HG02571 (cell line): ENCODE data around the gene CPNE5.

Experiments
- ATAC-seq: cut with Tn5 transposase; IDR thresholded peaks from one replicate; pipeline ENCODE4 v1.9.1; 2021; ENCODE audit warnings: mild to moderate bottlenecking, moderate library complexity; ENCODE audit not compliant: unreplicated experiment

The CPNE5 gene

DNA sequence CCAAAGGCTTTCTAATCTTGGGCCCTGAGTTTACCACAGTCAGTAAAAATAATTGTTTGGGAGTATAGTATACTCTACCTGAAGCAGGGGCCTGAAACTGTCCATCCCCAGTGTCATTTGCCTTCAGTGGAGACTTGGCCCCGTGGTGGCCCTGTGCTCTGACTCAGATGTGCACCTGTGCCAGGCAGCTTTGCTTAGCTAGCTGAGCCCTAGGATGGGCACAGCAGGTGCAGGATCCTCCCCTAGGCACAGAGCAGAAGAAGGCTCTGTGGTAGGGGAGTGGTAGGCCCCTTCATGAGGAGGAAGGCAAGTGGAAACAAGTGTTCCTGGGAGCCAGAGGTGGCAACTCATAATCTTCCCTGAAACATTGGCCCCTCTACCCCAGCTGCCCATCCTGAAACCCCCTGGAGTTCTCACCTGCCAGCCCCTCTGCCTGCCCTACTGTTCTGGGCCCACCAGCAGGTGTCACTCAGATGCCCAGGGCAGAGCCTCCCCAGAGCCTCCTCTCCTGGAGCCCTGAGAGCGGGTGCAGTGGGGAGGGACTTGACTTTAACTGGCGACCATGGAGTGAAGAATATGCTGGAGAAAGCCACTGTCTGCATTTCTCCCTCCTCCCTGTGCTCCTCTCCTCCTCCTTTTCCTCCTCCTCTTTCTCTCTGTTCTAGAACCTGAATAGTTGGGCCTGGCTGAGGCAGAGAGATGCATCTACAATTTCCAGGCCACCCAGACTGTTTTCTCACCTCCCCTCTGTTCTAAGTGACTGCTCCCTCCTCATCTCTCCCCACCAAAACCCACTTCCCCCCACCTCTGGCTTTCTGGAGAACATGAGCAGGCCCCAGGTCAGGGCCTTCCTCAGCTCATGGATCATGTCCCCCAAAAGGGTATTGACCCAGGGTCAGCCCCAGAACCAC, 2.9 kb downstream of the CPNE5 start:
- no peak for ATAC-seq

DNA sequence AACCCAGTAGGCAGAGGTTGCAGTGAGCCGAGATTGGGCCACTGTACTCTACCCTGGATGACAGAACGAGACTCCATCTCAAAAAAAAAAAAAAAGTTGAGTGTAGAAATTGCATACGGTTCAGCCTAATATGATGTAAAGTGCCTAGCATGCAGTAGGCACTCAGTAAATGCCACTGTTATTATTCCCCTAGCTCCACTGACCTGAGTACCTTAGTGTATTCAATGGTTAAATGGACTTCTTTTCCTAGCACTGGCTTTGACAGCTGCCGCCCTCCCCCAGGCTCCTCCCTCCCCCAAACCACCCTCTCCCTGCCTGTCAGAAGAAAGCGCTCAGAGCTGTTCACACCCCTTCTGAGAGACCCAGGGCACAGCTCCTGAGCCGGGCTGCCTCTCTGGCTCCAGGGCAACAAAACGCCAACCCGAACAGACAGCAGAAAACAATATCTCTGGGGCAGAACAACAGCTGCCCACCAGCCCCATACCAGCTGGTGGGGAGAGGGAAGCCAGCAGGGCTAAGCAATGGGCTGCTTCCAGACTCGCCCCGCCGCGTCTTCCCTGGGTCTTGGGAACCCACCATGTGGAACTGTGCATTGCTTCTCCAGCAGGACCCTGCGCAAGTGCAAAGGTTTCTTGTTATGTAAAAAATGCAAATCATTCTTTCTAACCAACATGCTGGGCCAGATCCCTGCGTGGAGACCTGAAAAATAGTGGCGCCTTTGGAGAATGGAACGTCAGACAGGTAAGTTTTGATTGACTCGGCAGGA, 4.5 kb downstream of the CPNE5 start:
- no peak for ATAC-seq

DNA sequence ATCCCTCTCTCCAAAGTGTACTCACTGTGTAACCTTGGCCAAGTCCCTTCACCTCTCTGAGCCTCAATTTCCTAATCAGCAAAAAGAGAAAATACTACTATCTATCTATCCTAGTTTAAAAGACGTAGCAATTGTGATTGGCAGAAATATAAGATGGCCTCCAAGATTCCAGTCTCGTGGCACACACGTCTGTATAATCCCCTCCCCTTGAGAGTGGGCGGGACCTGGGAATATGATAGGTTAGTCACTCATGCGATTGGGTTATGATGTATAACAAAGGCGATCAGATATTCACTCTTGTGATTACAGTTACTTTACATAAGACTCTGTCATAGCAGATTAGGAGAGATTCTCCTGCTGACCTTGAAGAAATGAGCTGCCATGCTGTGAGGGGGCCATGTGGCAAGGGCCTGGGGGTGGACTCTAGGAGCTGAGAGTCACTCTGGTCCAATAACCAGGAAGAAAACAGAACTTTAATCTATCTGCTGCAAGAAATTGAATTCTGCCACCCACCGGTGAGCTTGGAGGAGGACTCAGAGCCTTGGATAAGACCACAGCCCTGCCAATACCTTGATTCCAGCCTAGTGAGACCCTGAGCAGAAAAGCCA, 6.0 kb downstream of the CPNE5 start:
- ATAC-seq: no peak

DNA sequence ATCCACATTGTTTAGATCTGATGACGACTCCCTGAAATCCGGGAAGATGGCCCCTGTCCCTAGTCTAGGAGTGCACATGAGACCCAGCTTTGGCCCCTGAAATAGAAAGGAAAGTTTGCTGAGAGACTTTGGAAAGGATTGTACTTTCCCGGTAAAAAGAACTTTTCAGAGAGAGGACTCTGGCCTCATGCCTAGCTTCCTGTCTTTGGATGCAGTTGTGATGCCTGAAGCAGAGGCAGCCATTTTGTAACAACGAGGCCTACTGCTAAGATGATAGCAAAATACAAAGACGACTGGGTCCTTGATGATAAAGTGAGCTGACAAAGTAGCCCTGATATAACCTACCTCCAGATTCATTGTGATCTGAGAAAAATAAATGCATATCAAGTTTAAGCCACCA, 6.9 kb downstream of the CPNE5 start:
- no peak for ATAC-seq

DNA sequence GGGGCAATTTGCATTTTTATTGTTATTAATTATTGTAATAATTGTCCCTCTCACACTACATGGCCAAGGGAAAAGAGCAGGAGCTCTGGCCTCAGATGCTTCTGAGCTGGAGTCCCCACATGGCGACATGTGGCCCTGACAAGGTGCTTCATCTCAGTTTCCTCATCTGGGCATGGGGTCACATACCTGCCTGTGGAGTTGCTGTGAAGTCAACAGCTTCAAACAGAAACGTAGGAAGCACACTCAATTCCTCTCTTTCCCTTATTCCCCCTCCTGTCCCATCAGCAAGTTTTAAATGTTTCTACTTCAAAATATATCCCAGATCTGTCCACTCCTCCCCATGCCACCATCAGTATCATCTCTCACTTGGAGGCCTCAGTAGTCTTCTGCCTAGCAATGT, 8.7 kb downstream of the CPNE5 start:
- ATAC-seq: no peak

DNA sequence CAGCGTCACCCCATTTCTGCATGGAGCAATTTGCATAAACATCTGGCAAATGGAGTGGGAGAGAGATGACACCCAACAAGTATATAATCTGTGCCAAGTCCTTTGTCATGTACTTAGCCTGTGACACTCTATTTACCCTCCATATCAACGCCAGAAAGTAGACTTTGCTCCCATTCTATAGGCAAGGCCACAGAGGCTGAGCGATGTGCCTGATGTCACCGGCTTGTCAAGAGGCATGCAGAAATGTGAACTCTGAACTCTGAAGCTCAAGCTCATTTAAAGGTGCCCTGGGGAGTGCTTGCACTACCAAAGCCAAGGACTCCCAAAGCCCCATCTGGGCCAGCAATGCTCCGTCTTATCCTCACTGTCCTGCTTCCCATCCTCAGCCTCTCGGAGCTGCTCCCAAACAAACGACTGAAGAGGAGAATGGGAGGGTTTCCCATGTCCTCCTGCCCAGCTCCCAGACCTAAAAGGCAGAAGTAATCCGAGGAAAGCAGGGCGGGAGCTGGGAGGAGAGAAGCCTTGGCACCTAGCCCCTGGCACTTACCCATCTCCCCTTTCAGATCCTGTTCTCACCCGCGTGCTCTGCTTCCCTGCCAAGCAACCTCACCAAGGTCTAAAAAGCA, 9.2 kb downstream of the CPNE5 start:
- no peak for ATAC-seq

DNA sequence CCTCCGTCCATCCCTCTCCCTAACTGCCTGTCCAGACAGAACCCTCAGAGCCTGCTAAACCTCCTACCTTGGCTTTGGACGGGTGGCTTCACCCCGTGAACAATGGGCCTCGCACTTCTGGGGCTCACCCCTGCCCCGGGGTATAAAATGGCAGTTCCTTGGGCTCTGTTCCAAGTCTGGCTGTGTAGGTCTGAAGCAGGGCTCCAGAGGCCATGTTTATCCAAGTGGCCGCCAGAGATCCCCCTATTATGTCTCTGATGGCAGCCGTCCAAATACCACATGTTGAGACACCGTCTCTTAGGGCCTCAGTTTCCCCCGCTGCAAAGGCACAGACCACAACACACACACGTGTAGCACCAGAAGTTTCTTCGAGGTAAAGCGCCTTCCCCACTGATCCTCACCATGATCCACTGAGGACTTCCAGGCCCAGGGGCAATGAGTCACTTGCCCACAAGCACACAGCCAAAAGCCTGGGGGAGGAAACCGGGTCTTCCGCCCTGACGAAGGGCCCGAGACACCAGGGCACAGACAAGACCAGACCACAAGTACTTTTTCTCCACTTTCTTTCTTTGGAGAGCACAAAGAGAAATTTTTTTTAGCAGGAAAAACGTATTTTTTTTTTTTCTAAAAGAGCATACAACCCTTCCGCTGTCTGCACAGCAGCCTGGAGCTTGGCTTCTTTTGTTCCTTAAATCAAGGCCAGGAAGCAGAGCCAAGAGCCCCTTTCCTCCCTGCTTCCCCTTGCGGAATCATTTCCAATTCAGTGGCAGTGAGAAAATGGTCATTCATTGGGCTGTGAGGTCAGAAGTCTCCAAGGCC, 11.8 kb downstream of the CPNE5 start:
- no peak for ATAC-seq

DNA sequence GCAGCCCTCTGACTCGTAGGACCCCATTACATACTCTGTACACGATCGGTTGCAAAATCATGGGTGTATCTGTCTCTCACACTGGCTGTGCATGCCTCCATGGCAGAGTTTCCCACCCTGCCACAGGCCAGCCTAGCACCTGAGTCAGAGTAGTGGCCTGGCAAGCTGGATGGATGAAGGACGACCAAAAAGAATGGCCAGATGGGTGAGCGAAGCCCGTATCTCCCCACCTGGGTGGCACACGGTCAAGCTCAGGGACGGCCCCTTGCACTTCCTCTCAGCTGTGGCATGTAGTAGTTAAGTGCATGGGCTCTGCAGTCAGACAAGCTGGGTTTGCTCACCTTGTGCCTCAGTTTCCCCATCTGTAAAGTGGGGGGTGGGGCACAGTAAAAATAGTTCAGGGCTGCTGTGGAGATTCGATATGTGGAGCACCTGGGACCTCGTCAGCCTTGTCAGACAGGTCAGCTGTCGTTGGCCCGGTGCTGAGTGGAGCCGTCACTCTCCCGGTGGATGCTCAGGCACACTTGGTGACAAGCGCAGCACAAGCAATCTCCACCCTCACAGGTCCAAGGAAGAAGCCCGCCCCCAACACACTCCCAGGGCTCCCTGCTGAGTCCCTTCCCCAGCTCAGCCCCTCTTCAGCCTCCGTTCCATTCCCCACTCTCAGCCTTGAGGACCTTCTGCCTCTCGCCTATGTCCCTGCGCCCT, 12.6 kb downstream of the CPNE5 start:
- ATAC-seq: no peak

DNA sequence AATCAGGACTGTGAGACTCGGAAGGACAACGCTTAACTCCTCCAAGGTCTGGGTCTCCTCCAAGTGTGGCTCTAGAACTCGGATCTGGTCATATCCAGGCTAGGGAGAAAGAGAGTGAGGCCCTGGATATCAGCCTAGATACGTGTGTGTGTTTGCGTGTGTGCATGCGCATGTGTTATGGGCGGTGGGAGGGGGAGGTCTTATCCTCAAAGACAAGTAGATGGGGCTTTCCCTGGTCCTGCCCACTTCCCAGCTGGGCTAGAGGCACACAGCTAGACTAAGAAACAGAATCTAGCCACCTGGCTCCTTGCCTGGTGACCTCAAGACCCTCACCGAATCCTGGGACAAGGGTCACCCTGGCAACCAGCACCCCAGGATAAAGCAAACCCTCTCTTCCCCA, 13.2 kb downstream of the CPNE5 start:
- ATAC-seq: no peak

DNA sequence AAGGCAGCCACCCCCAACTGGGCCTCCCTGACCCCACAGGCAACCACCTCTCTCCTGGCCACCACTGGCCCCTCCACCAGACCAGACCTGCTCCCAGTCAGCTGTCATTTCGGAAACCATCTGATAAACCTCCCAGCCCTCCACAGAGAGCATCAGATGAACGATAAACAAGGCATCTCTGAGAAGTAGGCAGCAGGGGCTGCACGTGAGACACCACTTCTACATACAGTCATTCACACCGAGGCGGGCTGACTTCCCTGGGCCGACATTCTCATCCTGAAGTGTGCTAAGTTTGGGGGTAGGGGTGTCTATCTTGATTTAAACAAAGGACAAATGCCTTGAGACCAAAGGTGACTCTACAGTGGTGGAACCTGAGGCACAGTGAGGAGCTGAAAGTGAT, 13.8 kb downstream of the CPNE5 start:
- no peak for ATAC-seq

DNA sequence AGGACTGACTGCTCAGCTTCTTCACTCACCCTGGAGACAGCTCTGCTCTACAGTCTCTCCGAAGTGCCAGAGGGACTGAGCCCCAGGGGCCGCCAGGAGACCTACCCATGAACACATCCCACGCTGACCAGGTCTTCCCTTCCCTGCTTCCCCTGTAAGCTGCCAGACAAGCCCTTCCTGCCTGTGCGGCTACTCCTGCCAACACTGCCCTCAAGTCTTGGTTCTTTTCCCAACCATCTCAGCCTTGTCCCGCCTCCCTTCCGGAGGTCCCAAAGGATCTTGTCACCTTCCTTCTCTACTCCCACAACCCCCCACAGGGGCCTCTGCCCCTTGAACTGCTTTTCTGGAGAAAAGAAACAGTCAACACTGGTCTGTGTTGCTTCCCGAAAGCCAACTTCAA, 15.0 kb downstream of the CPNE5 start:
- ATAC-seq: no peak

DNA sequence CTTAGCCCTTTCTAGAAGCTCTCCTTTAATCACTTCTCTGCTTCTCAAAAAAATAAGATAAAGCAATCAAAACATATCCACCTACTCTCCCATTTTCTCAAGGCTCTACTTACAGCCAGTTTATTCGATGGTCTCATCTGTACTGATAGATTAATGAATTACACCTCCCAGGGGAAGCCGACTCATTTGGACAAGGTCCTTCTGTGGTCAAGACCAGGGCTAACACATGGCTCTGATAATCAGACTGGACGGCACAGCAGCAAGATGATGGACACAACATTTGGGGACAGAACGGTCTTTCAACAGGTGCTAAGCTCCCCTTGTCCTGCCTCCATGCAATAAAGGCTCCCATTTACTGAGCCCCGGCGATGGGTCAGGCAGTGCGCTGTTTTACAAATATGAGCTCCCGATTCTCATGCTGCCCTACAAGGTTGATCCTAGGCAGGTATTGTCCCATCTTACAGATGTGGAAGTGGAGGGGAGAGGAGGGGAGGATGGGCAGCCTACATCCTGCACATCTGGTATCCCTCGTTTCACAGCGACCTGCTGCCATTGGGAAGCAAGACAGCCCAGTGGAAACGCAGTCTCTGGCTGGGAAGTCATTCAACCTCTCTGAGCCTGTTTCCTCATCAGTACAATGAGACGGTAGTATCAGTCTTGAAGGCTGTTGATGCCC, 15.7 kb downstream of the CPNE5 start:
- ATAC-seq: no peak

DNA sequence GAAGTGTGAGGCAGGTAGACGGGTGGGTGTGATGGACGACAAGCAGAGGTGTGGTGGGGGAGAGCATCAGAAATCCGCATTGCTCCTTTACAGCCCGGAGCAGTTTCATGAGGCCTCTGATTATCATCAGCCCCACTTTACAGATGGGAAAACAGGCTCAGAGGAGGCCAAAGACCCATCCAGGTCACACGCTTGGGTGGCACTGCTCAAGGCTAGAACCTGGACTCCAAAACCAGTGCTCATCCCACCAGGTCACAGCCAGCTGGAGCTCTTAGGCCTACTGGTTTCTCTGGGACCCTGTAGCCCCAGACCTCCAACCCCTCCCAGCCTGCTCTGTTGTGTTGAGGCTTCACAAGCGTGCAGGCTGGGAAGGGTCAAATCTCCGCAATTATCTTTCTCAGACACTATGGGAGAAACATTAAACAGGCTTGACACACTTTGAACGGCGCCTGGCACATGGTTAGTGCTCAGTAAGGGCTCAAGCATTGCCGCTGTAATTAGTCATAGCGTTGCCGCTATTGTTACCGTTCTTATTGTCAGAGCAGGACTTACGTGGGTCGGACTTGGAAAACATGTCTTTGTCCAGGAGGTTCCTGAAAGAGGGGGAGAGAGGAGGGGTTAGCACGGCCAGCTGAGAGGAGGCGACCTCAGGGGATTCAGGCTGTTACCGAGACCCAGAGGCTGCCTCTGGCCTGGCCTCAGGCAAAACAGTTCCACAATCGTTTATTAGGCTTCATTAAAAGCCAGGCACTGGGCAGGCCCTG, 16.6 kb downstream of the CPNE5 start:
- no peak for ATAC-seq

DNA sequence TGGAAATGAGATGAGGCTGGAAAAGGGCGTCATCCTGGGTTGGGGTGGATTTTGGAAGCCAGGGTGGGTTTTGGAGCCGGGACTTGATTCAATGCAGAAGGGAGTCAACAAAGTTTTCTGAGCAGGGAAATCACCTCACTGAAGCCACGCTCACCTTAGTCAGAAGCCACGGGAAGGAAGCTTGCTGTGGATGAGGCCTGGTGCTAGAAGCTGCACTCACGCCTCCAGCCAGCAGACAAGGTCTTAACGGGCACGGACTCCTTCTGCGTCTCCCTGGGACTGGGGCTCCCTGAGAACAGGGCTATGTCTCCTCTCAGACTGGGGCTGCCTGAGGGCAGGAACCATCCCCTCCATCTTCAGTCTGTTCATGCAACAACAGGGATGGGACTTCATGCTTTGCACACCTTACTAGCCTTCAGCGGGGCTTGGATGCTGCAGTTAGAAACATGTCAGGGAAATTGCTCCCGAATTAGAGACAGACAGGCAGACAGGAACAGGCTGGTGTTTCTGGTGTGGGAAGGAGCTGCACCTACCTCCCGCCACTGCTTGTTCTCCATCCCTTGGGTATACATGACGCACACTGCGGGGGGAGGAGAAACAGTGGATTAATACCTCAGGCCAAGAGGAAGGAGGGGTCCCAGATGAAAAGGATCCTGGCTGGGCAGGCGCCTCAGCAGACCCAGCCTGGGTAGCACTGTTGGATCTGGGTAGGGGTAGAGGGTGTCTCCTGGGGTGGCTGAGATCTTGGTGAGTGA, 17.5 kb downstream of the CPNE5 start:
- ATAC-seq: no peak

DNA sequence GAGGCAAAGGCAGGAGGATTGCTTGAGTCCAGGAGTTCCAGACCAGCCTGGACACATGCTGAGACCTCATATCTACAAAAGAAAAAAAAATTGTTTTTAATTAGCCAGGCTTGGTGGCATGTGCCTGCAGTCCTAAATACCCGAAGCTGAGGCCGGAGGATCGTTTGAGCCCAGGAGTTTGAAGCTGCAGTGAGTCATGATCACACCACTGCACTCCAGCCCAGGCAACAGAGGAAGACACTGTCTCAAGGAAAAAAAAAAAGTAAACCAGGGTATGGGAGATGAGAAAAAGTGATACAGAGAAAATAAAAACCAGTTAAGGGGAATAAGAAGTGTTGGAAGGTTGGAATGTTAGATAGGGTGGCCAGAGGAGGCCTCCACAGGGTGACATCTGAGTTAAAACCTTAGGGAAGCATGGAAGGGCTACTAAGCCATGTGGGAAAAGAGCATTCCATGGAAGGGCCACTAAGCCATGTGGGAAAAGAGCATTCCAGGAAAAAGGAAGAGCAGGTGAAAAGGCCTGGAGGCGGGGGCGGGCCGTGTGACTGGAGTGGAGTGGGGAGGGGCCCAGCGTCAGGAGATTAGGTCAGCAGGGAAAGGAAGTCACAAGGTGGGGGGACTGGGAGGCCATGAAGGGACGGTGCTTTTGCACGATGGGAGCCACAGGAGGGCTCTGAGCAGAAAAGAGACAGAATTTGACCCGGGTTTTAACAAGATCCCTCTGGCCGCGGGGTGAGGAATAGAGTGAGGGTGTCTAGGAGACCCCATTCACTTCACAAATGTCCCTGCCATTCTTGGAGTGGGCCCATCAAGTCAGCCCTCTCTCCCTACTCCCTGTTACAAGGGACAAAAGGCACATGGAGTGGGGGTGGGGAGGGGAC, 18.3 kb downstream of the CPNE5 start:
- no peak for ATAC-seq

DNA sequence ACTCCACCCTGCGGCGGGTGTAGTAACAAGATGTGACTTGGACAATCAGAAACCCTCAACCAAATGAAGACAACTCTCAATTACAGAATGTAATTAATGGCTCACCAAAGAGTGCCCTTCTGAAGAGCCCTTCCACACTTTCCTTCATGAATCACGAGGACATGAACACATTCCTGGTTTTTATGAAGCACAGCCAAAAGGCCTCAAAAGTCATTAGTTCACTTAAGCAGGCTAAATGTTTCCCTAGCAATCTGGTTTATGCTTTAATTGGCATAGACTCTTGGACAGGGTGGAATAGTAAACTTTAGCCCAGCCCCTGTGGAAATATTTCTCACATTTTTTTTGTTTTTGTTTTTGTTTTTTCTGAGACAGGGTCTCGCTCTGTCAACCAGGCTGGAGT, 20.5 kb downstream of the CPNE5 start:
- no peak for ATAC-seq

DNA sequence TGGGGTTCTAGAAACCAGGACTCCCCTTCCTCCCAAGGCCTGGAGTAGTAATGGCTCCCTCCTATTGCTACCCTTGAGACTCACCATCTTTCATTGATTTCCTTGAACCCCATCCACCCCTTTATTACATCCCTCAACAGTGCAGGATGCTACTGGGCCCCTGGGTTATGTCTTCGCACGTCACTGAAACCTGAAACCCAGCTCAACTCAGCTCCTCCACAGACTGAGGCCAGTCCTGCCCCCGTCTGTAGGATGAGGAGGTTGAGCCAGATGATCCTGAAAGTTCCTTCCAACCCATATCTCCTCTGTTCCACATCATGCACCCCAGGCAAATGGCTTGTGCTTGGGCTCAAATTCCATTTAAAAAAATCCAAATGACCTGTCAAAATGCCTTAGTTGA, 21.4 kb downstream of the CPNE5 start:
- no peak for ATAC-seq
